ENCODE measurements around the gene CCNYL1.
"Not testable (repeated sequence)": the region's sequence is repeated elsewhere in the genome, so short reads cannot be mapped to it uniquely, and the experiment has no call there.

Gene CCNYL1

DNA sequence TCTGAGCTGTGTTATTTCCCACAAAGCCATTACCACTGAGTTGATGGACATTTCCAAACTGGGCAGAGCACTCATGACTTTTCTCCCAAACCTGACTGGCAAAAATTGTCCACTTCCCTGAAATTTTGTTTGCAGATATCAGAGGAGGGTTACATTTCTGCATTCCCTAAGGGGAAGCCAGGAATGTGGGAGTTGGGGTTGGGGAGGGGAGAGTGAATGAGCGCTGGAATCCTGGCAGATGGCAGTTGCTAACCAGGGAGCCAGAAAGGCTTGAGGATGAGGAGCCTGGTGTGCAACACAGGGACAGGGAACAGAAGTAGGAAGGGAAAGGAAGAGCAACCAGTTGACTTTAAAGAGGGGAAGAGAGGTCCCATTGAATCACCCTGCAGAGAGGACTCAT is 14.0 kb upstream of the CCNYL1 start:
- DNase-seq: peak; percentile 54

DNA sequence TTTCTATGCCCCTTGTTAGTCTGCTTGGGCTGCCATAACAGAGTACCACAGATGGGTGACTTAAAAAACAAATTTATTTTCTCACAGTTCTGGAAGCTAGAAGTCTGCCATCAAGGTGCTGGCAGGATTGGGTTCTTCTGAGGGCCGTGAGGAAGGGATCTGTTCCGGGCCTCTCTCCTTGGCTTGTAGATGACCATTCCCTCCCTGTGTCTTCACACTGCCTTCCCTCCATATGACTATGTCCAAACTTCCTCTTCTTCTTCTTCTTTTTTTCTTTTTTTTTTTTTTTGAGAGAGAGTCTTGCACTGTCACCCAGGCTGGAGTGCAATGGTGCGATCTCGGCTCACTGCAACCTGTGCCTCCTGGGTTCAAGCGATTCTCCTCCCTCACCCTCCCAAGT is 13.1 kb upstream of the CCNYL1 start:
- no peak for DNase-seq

DNA sequence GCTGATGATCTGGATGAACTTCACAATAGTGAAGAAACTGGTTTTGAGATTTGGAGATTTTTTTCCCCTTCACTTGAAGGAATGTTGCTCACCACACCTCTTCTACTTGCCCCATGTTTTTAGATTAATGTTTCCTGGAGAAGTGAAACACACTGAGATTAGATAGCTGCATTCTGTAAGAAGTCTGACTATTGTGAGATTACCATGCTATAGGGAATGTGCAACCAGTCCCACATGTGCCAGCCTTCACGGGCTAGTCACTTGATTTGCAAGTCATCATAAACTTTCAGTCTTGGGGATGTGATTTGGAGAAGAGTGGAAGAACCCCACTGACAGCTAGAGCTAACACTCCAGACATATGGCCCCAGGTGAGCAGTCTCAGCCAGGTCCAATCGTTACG is 7.4 kb upstream of the CCNYL1 start:
- no peak for DNase-seq

DNA sequence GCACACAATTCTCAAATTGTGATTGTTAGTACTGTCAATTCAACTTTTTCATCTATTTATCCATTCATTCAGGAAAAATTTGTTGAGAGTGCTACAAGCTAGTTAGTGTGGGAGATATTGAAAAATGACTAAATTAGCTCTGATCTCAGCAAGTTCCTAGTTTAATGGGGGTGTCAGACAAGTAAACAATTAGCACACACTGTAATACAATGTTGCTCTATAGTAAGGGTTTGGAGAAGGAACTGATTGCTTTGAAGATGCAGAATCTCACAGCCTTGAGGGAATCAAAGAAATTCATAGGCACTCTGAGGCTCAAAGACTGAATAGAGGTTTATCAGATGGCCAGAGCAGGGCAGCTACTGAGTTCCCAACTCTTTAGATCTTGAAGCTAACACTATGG is 6.8 kb upstream of the CCNYL1 start:
- DNase-seq: no peak

DNA sequence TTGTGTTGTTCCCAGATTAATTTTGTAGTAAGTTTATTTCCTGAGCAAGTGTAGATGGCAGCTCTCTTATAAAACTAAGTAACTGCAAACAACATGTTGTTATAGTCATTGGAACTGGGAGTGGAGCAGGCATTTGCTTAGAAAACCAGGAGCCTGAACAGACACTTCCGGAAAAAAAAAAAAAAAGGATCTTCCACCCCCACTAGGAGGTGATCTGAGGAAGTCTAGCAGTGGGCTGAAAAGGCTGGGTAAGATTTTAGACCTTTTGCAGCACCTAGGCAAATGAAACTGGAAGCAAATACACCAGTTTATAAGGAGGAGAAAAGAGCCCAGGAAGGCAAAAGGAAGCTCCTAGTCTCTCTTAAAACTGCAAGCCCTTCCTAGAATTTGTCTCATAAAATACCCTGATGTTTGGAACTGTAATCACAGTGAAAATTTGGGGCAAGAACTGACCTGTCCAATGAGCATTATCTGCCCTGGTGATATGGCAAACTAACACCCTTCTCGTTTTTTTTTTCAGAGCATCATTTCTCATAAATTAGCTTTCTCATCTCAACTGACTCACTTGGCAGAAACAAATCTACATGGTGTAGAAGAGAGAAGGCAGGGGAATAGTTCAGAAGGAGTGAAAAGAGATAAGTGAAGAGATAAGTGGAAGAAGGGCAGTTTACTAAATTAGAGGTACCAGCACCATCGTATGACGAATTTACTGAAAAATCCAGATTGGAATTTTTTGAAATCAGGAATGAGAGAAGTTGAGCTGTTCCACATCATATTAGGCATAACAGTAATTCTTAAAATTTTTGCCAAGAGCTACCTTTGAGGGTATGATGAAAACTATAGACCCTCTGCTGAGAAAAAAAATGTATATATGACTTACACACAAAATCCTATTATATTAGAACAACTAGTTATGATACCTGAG is 4.2 kb upstream of the CCNYL1 start:
- DNase-seq: no peak

DNA sequence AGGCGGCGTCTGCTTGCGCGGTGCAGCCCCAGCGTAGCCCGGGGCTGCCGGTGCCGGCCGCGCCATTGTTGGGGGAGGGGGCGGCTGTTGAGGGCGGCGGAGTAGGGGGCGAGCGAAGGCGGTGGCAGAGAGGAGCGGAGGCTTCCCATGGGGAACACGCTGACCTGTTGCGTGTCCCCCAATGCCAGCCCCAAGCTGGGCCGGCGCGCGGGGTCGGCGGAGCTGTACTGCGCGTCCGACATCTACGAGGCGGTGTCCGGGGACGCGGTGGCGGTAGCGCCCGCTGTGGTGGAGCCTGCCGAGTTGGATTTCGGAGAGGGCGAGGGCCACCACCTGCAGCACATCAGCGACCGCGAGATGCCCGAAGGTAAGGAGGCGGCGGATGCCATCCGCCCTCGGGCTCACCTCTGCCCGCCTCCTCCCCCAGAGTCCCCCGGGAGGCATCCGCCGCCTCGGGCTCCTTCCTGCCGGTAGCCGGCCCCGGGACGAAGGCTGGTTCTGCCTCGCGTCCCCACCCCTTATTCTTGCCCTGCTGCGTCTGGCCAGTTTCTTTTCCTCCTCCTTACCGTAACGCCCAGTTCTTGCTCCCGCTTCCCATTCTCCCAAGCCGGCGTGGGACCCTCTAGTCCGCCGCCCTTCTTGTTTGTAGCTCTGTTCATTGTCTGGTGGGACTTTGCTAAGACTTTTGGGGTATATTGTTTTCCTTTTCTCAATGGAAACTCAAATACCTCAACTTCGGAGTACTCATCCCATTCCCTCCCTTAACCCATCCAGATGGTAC is 500 bp downstream of the CCNYL1 start:
- DNase-seq: peak; percentile 30

DNA sequence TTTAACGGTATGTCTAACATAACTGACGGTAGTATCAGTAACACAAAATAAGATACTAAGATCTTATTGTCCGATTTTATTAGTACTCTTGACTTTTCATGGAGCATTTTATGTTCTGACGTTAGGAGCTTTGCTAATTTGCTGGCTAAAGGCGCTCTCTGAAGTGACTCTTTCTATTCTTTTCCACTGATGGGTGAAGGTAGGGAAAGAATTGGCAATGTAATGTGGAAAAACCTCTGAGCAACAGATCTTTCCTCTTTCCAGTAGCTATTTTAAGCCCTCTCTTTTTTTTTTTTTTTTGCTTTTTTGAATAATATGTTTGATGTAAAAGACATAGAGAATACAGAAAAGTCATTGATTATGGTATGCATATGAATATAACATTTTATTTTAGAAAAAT is 4.6 kb downstream of the CCNYL1 start:
- no peak for DNase-seq

DNA sequence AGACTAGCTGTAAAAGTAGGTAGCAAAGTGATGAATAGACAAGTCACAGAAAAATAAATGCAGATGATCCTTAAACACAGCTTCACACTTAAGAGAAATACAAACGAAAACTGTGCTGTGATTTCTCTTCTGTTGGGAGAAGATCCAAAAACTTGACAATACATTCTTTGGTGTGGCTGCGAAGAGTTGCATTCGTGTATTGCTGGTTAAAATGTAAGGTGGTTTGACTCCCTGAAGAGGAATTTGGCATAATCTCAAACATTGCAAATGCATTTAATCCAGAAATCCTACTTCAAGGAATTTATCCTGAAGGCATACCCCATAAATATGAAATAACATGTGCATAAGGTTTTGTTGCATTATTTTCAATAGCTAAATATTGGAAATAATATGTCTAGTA is 7.1 kb downstream of the CCNYL1 start:
- peak; percentile 32 for DNase-seq

DNA sequence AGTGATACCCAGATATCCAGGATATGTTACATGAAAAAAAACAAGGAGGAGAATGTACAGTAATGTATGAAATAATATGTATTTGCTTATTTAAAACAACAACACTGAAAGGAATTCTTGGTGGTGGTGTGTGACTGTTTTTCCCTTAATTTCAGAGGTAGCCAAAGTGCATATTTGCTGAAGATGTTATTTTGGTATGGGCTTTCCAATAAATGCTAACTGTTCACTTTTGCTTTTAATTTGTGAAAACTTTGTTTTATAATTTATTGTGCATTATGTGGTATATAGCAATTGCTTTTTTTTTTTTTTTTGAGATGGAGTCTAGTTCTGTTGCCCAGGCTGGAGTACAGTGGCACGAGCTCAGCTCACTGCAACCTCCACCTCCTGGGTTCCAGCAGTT is 7.6 kb downstream of the CCNYL1 start:
- DNase-seq: no peak

DNA sequence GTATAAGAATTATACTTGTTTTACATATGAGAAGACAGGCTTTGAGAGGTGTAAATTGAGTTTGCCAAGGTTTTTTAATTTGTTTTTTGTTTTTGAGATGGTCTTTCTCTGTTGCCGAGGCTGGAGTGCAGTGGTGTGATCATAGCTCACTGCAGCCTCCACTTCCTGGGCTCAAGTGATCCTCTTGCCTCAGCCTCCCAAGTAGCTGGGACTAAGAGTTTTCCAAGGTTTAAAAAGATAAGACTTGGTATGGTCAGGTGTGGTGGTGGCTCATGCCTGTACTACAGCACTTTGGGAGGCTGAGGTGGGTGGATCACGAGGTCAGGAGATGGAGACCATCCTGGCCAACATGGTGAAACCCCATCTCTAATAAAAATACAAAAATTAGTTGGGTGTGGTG is 8.2 kb downstream of the CCNYL1 start:
- DNase-seq: not testable (repeated sequence)

DNA sequence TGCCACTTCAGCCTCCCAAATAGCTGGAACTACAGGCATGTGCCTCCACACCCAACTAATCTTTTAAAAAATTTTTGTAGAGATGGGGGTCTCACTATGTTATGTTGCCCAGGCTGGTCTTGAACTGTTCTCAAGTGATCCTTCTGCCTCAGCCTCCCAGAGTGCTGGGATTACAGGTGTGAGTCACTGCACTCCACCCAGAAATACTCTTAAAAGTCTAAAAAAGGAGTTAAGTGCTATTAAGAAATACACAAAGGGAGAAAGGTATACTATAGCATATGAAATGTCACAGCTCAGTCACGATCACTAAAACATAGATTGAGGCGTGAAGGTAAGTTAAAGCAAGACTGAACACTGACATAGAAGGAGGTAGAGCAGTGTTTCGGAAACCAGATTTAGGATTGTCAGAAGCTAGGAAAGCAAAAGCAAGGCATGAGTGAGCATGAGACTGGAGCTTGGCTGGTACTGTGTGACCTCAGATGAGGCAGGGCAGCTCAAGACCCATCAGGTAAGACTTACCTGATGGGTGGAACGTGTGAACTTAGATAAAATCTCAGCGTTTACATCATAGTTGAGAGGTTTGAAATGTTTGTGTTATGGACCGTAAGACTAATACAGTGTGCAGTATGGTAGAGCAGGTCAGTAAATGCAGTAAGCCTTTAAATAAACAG is 9.2 kb downstream of the CCNYL1 start:
- DNase-seq: no peak

DNA sequence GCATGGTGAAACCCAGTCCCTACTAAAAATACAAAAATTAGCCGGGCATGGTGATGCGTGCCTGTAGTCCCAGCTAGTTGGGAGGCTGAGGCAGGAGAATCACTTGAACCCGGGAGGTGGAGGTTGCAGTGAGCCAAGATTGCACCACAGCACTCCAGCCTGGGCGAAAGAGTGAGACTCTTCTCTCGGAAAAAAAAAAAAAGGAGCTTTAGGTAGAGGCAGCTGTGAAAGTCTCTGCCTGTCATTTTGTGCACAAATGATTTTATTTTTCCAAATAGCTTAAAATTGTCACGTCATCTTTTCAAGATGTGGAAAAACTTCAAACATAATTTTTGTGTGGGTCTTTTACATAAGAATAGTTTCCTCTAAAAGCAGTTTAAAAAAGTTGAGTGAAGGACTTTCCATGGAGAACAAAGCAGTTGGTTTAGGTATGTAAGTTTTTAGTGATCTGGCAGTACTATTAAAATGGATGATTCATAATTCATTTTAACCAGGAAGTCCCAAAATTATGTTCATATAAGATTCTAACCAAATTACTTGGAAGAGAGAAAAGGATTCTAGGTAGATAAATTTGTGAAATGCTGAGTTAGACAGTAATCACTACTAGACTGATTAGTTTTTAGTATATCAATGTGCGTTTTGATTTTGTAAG is 11.5 kb downstream of the CCNYL1 start:
- no peak for DNase-seq

DNA sequence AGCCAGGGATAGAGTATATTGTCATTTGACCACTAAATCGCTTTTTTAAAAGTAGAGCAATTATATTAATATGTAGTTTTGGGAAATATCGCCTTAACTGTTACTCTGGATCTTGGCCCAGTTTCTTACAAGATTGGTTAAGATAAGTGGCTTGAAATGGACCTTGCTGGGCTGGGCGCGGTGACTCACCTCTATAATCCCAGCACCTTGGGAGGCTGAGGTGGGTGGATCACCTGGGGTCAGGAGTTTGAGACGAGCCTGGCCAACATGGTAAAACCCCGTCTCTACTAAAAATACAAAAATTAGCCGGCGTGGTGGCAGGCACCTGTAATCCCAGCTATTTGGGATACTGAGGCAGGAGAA is 12.0 kb downstream of the CCNYL1 start:
- not testable (repeated sequence) for DNase-seq

DNA sequence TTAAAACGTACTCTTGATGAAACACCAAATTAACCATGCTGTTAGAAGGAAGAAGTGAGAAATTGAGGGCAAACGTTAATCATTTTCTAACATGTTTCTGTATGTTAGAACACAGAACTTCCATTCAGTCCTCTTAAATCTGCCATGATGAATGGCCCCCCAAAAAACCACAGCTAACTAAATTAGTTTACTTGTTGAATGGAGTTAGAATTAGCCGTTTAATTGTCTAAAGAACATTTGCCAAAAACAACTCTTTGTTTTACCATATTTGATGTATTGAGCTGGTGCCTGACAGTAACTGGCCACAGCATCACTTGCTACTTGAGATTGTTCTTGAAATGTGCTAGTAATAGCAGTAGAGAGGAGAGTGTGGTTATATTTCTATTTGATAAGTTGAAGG is 12.7 kb downstream of the CCNYL1 start:
- DNase-seq: no peak

DNA sequence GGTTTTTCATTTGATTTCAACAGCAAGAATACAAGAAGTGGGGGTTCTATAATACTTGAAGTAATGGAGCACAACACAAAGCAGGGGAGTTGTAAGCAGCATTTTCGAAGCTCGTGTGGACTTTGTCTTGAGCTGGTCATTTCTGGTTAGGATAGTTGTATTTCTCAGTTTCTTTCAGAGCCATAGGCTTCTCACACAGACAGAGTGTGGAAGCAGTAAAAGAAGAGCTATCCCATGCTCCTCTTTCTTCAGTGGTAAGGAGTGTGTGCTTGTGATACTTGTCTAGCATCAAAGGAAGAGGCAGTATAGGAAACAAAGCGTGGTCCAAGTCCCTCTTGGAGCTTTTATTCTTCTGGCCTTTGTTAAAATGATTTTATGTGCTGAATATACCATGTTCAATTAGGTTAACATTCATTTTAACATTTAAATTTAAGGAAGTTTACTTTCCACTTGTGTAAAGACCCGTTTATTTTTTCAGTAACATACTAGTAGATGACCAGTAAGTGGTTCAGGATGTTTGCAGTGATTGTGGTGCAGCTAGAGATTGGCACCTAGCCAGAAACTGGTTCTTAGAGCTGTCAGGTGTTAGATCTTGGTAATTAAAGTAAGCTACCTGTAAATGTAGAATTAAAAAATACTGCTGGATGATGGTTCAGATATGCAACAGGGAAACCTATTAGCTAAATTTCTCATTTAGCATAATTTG is 14.6 kb downstream of the CCNYL1 start:
- no peak for DNase-seq

DNA sequence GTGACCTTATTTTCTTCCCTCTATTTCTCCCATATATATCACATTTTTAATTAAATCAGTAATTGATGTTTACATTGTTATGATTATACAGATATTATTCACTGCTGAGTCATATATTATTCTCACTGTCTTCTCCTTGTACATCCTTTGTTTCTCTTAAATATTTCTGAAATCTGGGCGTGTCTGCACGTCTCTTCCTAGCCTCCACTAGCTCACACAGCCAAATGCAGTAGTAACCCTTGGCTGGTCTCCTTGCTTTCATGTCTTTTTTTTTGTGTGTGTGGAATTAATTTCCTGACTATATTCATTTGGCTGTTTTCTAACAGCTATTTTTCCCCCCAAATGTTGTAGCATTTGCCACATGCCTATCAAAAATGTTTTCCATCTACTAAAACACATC is 15.8 kb downstream of the CCNYL1 start:
- DNase-seq: peak; percentile 60

DNA sequence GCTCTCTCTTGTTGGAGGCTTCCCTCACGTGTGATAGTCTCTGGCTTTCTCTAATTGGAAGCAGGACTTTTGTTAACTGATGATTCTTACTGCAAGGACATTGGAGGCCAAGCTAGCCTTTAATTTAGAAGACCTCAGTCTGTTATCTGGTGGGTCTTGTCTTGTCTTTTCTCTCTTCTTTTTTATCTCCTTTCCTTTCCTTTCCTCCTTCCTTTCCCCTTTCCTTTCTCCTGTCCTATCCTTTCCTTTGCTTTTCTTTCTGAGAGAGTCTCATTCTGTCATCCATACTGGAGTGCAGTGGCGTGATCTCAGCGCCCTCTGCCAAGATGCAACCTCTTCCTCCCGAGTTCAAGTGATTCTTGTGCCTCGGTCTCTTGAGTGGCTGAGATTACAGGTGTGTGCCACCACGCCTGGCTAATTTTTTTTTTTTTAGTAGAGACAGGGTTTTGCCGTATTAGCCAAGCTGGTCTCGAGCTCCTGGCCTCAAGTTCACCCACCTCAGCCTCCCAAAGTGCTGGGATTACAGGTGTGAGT is 18.1 kb downstream of the CCNYL1 start:
- DNase-seq: no peak

DNA sequence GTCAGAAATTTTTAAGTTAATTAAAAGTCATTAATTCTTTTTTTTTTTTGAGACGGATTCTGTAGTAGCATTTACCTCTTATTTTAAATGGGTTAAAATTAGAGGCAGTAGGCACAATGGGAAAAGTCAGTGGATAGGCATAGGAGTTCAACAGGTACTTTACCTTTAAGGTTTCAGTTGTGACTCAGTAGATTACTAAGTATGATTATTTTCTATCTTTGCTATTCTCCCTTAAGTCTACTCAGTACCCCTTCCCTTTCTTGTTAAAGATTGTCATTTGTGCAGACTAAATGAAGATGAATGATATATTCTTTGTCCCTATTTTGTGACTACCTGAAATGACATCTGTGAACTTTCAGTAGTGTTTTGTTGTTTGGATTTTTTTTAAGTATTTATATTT is 19.7 kb downstream of the CCNYL1 start:
- no peak for DNase-seq

DNA sequence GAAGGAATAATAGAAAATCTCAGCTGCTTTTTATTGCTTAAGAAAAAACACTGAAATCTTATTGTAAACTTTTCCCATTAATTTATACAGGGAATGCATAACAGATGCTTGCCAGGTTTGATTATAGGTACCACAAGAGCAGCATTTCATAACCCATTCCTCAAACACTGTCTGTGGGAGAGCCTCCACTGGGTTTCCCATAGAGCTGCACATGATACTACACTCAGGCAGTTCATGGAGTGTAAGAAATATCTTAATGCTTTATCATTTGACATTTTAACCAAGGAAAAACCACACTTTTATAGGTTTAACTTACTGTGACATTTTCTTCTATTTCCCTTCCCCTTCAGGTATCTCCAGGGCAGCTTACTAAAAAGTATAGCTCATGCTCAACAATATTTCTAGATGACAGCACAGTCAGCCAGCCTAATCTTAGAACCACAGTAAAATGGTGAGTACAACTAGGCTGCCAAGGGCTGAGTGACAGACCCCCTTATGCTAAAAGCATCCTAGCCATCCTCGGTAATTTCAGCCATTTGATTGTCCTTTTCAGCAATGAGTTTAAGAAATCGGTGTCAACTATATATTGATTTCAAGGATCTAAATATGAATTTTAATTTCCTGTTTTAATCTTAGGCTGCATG is 22.3 kb downstream of the CCNYL1 start:
- no peak for DNase-seq

DNA sequence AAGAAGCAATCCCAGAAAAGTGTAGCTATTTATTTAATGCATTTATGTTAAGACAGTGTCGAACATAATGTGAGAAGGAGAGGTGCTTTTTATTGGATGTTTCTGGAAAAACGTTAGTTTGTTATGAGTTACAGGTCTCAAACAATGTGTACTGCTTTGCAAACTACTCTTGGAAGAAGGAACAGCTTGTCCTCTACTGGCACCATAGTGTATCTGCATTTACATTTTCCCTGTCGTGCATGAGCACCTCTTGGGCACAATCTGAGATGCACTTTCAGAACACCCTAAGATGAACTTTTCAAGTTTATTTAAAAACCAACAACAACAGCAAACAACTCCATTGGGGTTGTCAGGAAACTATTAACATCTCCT is 22.8 kb downstream of the CCNYL1 start:
- peak; percentile 33 for DNase-seq

All from fibroblast of skin of scalp (primary cell).